HCT116 (cell line): ENCODE results near the gene CEBPB. TPM values are rescaled to one million over a fixed set of nuclear protein-coding genes. Genes with fewer than 3 reads are reported as not detected.

Source experiments
- ATAC-seq: fragments of 200-7000 bp; cut with Tn5 transposase; 2 replicates; pipeline ENCODE4 v1.9.1; 2020; ENCODE audit warnings: mild to moderate bottlenecking, moderate library complexity
- BruUV-seq: library from RNA; stranded (reverse); fragments of 400-500 nt; replicated peaks from 2 replicates; lab custom pipeline; 2021; lab: Mats Ljungman, UMichigan
- CTCF ChIA-PET: fragments of 300-600 bp; sonication (Branson Sonifier 250); formaldehyde crosslinking; loops from one replicate; lab custom pipeline; 2021; ENCODE audit warnings: antibody characterized with exemption; lab: Charles Lee
- POLR2A ChIA-PET: fragments of 300-600, 350-600 bp; sonication (Branson Sonifier 250); formaldehyde crosslinking; loops from one replicate; lab custom pipeline; 2021; ENCODE audit warnings: antibody characterized with exemption; lab: Charles Lee
- RAD21 ChIA-PET, 2 experiments: fragments of 300-600 bp; sonication (Branson Sonifier 250); formaldehyde crosslinking; loops; one replicate each; lab custom pipeline; 2023; ENCODE audit warnings: low total read pairs in 2 of 2; ENCODE audit not compliant: uncharacterized antibody in 2 of 2, unreplicated experiment in 2 of 2, low non-redundant PET in 1 of 2; lab: Charles Lee
- DNase-seq: peaks from one replicate; pipeline ENCODE4 v3.0.0-alpha.2; 2010; ENCODE audit warnings: low read depth, low spot score
- H2AFZ ChIP-seq: fragments of 200-600 bp; shearing (Covaris generic), sonication (generic); 2 replicates; pipeline ENCODE4 v1.6.1; 2017; ENCODE audit warnings: low read depth, mixed run types, mixed read lengths, antibody characterized with exemption, low read length; ENCODE audit not compliant: poor library complexity, severe bottlenecking
- H3K27ac ChIP-seq: 2 replicates; pipeline ENCODE4 v1.5.1; 2012; ENCODE audit warnings: low read depth, low read length
- H3K27me3 ChIP-seq: fragments of 200-600 bp; sonication (generic); 2 replicates; pipeline ENCODE4 v1.6.1; 2016; ENCODE audit warnings: mixed run types, low read length, mixed read lengths; ENCODE audit not compliant: insufficient read depth
- H3K36me3 ChIP-seq, 2 experiments: fragments of 200-500 bp in 1 of 2; fragments of 200-600 bp in 1 of 2; sonication (Bioruptor generic) in 1 of 2; sonication (generic) in 1 of 2; 2 replicates each; pipeline versions ENCODE4 v1.5.1 to v1.6.1; 2014 to 2016; ENCODE audit warnings: low read length in 2 of 2, inconsistent platforms in 1 of 2, mixed read lengths in 1 of 2, mixed run types in 1 of 2; ENCODE audit not compliant: insufficient read depth in 2 of 2, control insufficient read depth in 1 of 2
- H3K4me1 ChIP-seq, 2 experiments: fragments of 200-600 bp in 1 of 2; sonication (generic) in 1 of 2; 2 replicates each; pipeline versions ENCODE4 v1.5.1 to v1.6.1; 2012 to 2017; ENCODE audit warnings: low read length in 2 of 2, inconsistent platforms in 1 of 2, mild to moderate bottlenecking in 1 of 2, mixed read lengths in 1 of 2, mixed run types in 1 of 2, moderate library complexity in 1 of 2; ENCODE audit not compliant: insufficient read depth in 2 of 2, control insufficient read depth in 1 of 2
- H3K4me2 ChIP-seq: fragments of 200-600 bp; sonication (generic); 2 replicates; pipeline ENCODE4 v1.6.1; 2017; ENCODE audit warnings: mixed run types, low read length, mixed read lengths
- H3K4me3 ChIP-seq, 2 experiments: fragments of 200-600 bp in 1 of 2; sonication (generic) in 1 of 2; replicated peaks in 1 of 2; 2 replicates each; pipeline ENCODE4 v1.5.1; 2011 to 2016; ENCODE audit warnings: low read length in 2 of 2, control low read depth in 1 of 2, low read depth in 1 of 2, mild to moderate bottlenecking in 1 of 2, mixed read lengths in 1 of 2, mixed run types in 1 of 2
- H3K79me2 ChIP-seq: fragments of 200-600 bp; sonication (generic); 2 replicates; pipeline ENCODE4 v1.6.1; 2017; ENCODE audit warnings: mild to moderate bottlenecking, mixed run types, low read length, moderate library complexity, mixed read lengths; ENCODE audit not compliant: insufficient read depth
- H3K9ac ChIP-seq: fragments of 200-600 bp; sonication (generic); 2 replicates; pipeline ENCODE4 v1.6.1; 2016; ENCODE audit warnings: low read length, mixed read lengths
- H3K9me2 ChIP-seq: fragments of 200-600 bp; sonication (generic), shearing (Covaris generic); 2 replicates; pipeline ENCODE4 v1.6.1; 2017; ENCODE audit warnings: mixed run types, mild to moderate bottlenecking, moderate library complexity; ENCODE audit not compliant: insufficient read depth
- H3K9me3 ChIP-seq, 2 experiments: fragments of 200-500 bp in 1 of 2; fragments of 200-600 bp in 1 of 2; sonication (Bioruptor generic) in 1 of 2; sonication (generic) in 1 of 2; 2 replicates each; pipeline ENCODE4 v1.6.1; 2014 to 2017; ENCODE audit warnings: low read length in 2 of 2, mixed read lengths in 2 of 2, inconsistent platforms in 1 of 2, low read depth in 1 of 2, mild to moderate bottlenecking in 1 of 2, mixed run types in 1 of 2, moderate library complexity in 1 of 2; ENCODE audit not compliant: control insufficient read depth in 1 of 2, insufficient read depth in 1 of 2
- H4K20me1 ChIP-seq: fragments of 200-600 bp; sonication (generic), shearing (Covaris generic); 2 replicates; pipeline ENCODE4 v1.6.1; 2017; ENCODE audit warnings: mixed run types, mild to moderate bottlenecking, moderate library complexity; ENCODE audit not compliant: insufficient read depth
- EGR1 ChIP-seq: IDR thresholded peaks from 2 replicates; pipeline ENCODE4 v1.6.1; 2012; ENCODE audit warnings: low read depth
- SIN3A ChIP-seq: IDR thresholded peaks from 2 replicates; pipeline ENCODE4 v1.6.1; 2012; ENCODE audit warnings: low read depth
- TCF7L2 ChIP-seq: IDR thresholded peaks from 2 replicates; pipeline ENCODE4 v1.7.0; 2011; ENCODE audit warnings: borderline replicate concordance, inconsistent platforms; ENCODE audit not compliant: insufficient read depth, insufficient read length; ENCODE audit errors: extremely low read depth
- YY1 ChIP-seq: IDR thresholded peaks from 2 replicates; pipeline ENCODE4 v1.6.1; 2011; ENCODE audit warnings: low read length, low read depth, moderate library complexity, mild to moderate bottlenecking; ENCODE audit not compliant: insufficient replicate concordance; ENCODE audit errors: extremely low read depth
- ZBTB33 ChIP-seq: IDR thresholded peaks from 2 replicates; pipeline ENCODE4 v1.6.1; 2011; ENCODE audit warnings: mild to moderate bottlenecking, low read length, moderate library complexity; ENCODE audit not compliant: insufficient replicate concordance; ENCODE audit errors: extremely low read depth
- intact Hi-C: fragments of 100-400 bp; cut with micrococcal nuclease; formaldehyde crosslinking; loops from 2 replicates; pipeline ENCODE4 v1.10.0; 2022
- total RNA-seq: library from RNA; stranded (reverse); gene quantifications from one replicate; pipeline ENCODE4 v1.2.1, GENCODE V29; 2021; ENCODE audit not compliant: unreplicated experiment

CEBPB gene
- total RNA-seq, 1 experiment from 2014 or later = 113 TPM

GRCh38 chr20:50187403-50188051, 3.1 kb upstream of the CEBPB start:
- Histone ChIP-seq H3K4me3 (no peak overlapping the region; a peak in 1 of 4 replicates), H2AFZ (peak overlapping the region; percentile 53), H3K36me3 (no peaks in the 10 kb centered on the region), H3K27ac (peak overlapping the region; percentile 62), H4K20me1 (peaks cover 1% of the 10 kb centered on the region; the same call in 1 of the 2 replicates), H3K79me2 (peaks cover 11% of the 10 kb centered on the region), H3K4me1 (peaks cover 26 to 42% of the 10 kb centered on the region in 2 experiments), H3K9ac (peak overlapping the region; percentile 48), H3K9me2 (no peaks in the 10 kb centered on the region), H3K4me2 (peak overlapping the region; percentile 71), H3K9me3 (no peaks in the 10 kb centered on the region), H3K27me3 (no peaks in the 10 kb centered on the region)
- RAD21 ChIA-PET = interaction anchor here (0.6 to 1.6 kb wide), 3 partner anchors 96 to 277 kb away, joined by 3 to 9 read pairs (median 4); no protein-coding TSS in a partner anchor
- no peak for DNase-seq
- CTCF ChIA-PET = interaction anchor here (1.0 to 6.8 kb wide), 6 partner anchors 8 to 392 kb away, joined by 3 to 61 read pairs (median 6); no protein-coding TSS in a partner anchor
- intact Hi-C loops = loop anchor here (5.0 kb wide), 2 partner anchors 155 to 545 kb away; partner anchors contain the start of gene PARD6B
- POLR2A ChIA-PET = interaction anchor here (0.9 to 1.0 kb wide), 2 partner anchors 271 to 276 kb away, joined by 6 read pairs; no protein-coding TSS in a partner anchor
- no TSS peak for BruUV-seq
- peak; percentile 12 for TF ChIP-seq TCF7L2
- no peak for TF ChIP-seq ZBTB33
- no peak for ATAC-seq

GRCh38 chr20:50188287-50188688, 2.3 kb upstream of the CEBPB start:
- peaks cover 7% of the 10 kb centered on the region; the same call in 1 of the 2 replicates for H4K20me1 ChIP-seq
- peaks cover 34 to 49% of the 10 kb centered on the region in 2 experiments for H3K4me1 ChIP-seq
- H3K9ac ChIP-seq = no peak overlapping the region
- no TSS peak for BruUV-seq
- ChIA-PET POLR2A (no interaction called here), RAD21 (interaction anchor here in 1 of 2 experiments (0.8 kb wide), 1 partner anchor 276 kb away, joined by 3 read pairs; no protein-coding TSS in a partner anchor), CTCF (interaction anchor here (1.3 to 6.8 kb wide), 5 partner anchors 9 to 391 kb away, joined by 3 to 61 read pairs (median 5); no protein-coding TSS in a partner anchor)
- no peak overlapping the region for H3K4me3 ChIP-seq
- H3K36me3 ChIP-seq = peaks cover 0 to 2% of the 10 kb centered on the region in 2 experiments; a peak in 1 of 4 replicates
- TF ChIP-seq SIN3A = no peak
- no peak for TF ChIP-seq YY1
- no peak for TF ChIP-seq EGR1
- H3K79me2 ChIP-seq = peaks cover 19% of the 10 kb centered on the region
- H3K4me2 ChIP-seq = no peak overlapping the region
- ATAC-seq (no peak), DNase-seq (no peak)
- no peaks in the 10 kb centered on the region for H3K9me3 ChIP-seq
- H3K9me2 ChIP-seq = no peaks in the 10 kb centered on the region
- intact Hi-C loops = loop anchor here (5.0 kb wide), 2 partner anchors 154 to 544 kb away; partner anchors contain the start of gene PARD6B
- no peak overlapping the region; the same call in 1 of the 2 replicates for H3K27ac ChIP-seq
- H2AFZ ChIP-seq = no peak overlapping the region
- H3K27me3 ChIP-seq = no peaks in the 10 kb centered on the region
